ENCODE measurements around the gene ADGRD2. TPM values are rescaled to one million over a fixed set of nuclear protein-coding genes. Genes with fewer than 3 reads are reported as not detected.

Gene ADGRD2
- total RNA-seq, 1 experiment from 2014 or later = 1.5 TPM

DNA sequence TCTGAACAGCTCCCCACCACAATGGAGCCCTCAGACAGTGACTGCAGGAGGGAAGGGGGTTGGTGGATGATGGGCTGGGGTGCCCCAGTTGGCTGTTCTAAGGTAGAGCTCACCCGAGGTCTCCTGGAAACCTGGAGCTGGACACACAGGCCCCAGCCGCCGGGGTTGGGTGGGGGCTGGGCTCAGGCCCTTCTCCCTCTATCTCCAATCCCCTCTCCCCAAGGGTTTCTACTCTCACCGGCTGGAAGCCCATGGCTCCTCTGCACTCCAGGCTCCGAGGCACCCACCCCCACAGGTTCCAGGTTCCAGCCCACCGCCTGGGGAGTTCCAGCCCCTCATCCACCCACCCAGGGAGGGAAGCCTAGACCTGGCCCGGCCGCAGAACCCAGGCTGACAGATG, 56.2 kb downstream of the ADGRD2 start:
- no peak overlapping the region for H3K23ac ChIP-seq (ENCODE audit: insufficient read length, low read depth, low read length)

More for the DNA sequence above, 56.2 kb downstream of the ADGRD2 start:
- Histone ChIP-seq H3K4ac (ENCODE audit: low read depth, low read length) (no peak overlapping the region), H3K4me2 (ENCODE audit: insufficient read depth, insufficient read length, low read length) (no peak overlapping the region), H3K18ac (ENCODE audit: insufficient read length, low read depth, low read length) (no peak overlapping the region), H2BK5ac (ENCODE audit: insufficient read length, low read length) (no peak overlapping the region), H3K27ac (ENCODE audit: insufficient read length, low read depth, low read length) (no peak overlapping the region), H4K91ac (ENCODE audit: insufficient read length, low read depth, low read length) (no peak overlapping the region), H4K5ac (ENCODE audit: insufficient read length, low read depth, low read length) (no peak overlapping the region), H2AFZ (ENCODE audit: low read length) (no peak overlapping the region), H3K79me2 (ENCODE audit: insufficient read depth, low read length) (no peaks in the 10 kb centered on the region), H2BK20ac (ENCODE audit: low read depth, low read length, poor library complexity, severe bottlenecking) (no peak overlapping the region), H2BK120ac (ENCODE audit: low read depth, low read length, poor library complexity, severe bottlenecking) (no peak overlapping the region), H3K9ac (ENCODE audit: extremely low read depth, insufficient read length, low read length) (no peak overlapping the region), H3K14ac (ENCODE audit: insufficient read depth, low read length) (no peak overlapping the region), H2BK12ac (ENCODE audit: insufficient read length, low read depth, low read length) (no peak overlapping the region), H3K23me2 (ENCODE audit: insufficient read length, low read depth, low read length, poor library complexity, severe bottlenecking) (peaks cover 6% of the 10 kb centered on the region), H3K9me3 (ENCODE audit: control insufficient read depth, low read depth, low read length) (no peaks in the 10 kb centered on the region), H2AK5ac (ENCODE audit: insufficient read length, low read length) (no peak overlapping the region), H4K20me1 (ENCODE audit: control insufficient read depth, insufficient read depth, insufficient read length) (no peaks in the 10 kb centered on the region), H3K4me1 (ENCODE audit: insufficient read depth, low read length) (peaks cover 4% of the 10 kb centered on the region; the same call in 1 of the 2 replicates), H3K56ac (ENCODE audit: insufficient read length, low read depth, low read length) (no peak overlapping the region), H3K27me3 (ENCODE audit: insufficient read depth, low read length) (peaks cover 33% of the 10 kb centered on the region), H2BK15ac (ENCODE audit: low read depth, low read length) (no peak overlapping the region), H3K79me1 (ENCODE audit: insufficient read depth, low read depth, low read length, poor library complexity, severe bottlenecking) (no peaks in the 10 kb centered on the region), H3T11ph (ENCODE audit: low read length) (no peak overlapping the region), H4K8ac (replicated peaks; ENCODE audit: insufficient read length, low read depth, low read length) (no peak overlapping the region)
- Mint-ChIP-seq H3K36me3 (ENCODE audit: insufficient read depth in 1 of 3, low read depth in 3 of 3) (peaks cover 0 to 2% (median 0%) of the 10 kb centered on the region in 3 experiments; a peak in 1 of 7 replicates), H3K9me3 (peaks cover 0 to 8% of the 10 kb centered on the region in 2 experiments; a peak in 3 of 5 replicates), H3K4me3 (no peak overlapping the region; a peak in 1 of 5 replicates), H3K27me3 (ENCODE audit: low read depth) (peaks cover 50% of the 10 kb centered on the region), H3K27ac (no peak overlapping the region), H3K4me1 (peaks cover 6 to 29% of the 10 kb centered on the region in 2 experiments)
- no CpG with 5 or more reads among the region's 8 CpGs for WGBS (ENCODE audit: extremely low coverage, insufficient read length, low lambda C conversion rate)
- DNase-seq = no peak
- TF ChIP-seq, protein P1, sequence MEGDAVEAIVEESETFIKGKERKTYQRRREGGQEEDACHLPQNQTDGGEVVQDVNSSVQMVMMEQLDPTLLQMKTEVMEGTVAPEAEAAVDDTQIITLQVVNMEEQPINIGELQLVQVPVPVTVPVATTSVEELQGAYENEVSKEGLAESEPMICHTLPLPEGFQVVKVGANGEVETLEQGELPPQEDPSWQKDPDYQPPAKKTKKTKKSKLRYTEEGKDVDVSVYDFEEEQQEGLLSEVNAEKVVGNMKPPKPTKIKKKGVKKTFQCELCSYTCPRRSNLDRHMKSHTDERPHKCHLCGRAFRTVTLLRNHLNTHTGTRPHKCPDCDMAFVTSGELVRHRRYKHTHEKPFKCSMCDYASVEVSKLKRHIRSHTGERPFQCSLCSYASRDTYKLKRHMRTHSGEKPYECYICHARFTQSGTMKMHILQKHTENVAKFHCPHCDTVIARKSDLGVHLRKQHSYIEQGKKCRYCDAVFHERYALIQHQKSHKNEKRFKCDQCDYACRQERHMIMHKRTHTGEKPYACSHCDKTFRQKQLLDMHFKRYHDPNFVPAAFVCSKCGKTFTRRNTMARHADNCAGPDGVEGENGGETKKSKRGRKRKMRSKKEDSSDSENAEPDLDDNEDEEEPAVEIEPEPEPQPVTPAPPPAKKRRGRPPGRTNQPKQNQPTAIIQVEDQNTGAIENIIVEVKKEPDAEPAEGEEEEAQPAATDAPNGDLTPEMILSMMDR (conservative IDR thresholded peaks at IDR 0.05) = no peak

All from H9 (cell line).